Measurements from ENCODE around the gene CAMTA1.

Gene CAMTA1

GRCh38 chr1:7657287-7658016 lies 872.2 kb downstream of the CAMTA1 start:
- DNase-seq = no peak

- no peak for DNase-seq
Measured at GRCh38 chr1:7658099-7658498, 872.8 kb downstream of the CAMTA1 start.

GRCh38 chr1:7659514-7659913 lies 874.3 kb downstream of the CAMTA1 start:
- DNase-seq = no peak

GRCh38 chr1:7663451-7664146 lies 878.3 kb downstream of the CAMTA1 start:
- no peak for DNase-seq

GRCh38 chr1:7664147-7664892 lies 879.1 kb downstream of the CAMTA1 start:
- DNase-seq = no peak

GRCh38 chr1:7664893-7665250 lies 879.6 kb downstream of the CAMTA1 start:
- DNase-seq = no peak

- DNase-seq = no peak
Measured at GRCh38 chr1:7666249-7666648, 881.0 kb downstream of the CAMTA1 start.

GRCh38 chr1:7667159-7667558 lies 881.9 kb downstream of the CAMTA1 start:
- DNase-seq = no peak

- peak; percentile 27 for DNase-seq
Measured at GRCh38 chr1:7667625-7668218, 882.5 kb downstream of the CAMTA1 start.

- no peak for DNase-seq
Measured at GRCh38 chr1:7669559-7670311, 884.5 kb downstream of the CAMTA1 start.

- DNase-seq = no peak
Measured at GRCh38 chr1:7670334-7671145, 885.3 kb downstream of the CAMTA1 start.

- DNase-seq = no peak
Measured at GRCh38 chr1:7671146-7671465, 885.9 kb downstream of the CAMTA1 start.

- no peak for DNase-seq
Measured at GRCh38 chr1:7671676-7672075, 886.4 kb downstream of the CAMTA1 start.

- no peak for DNase-seq
Measured at GRCh38 chr1:7672864-7673263, 887.6 kb downstream of the CAMTA1 start.

GRCh38 chr1:7674972-7675371 lies 889.7 kb downstream of the CAMTA1 start:
- no peak for DNase-seq

GRCh38 chr1:7675431-7676273 lies 890.4 kb downstream of the CAMTA1 start:
- DNase-seq = no peak

- DNase-seq = no peak
Measured at GRCh38 chr1:7676274-7676945, 891.2 kb downstream of the CAMTA1 start.

- DNase-seq = no peak
Measured at GRCh38 chr1:7677111-7677510, 891.9 kb downstream of the CAMTA1 start.

GRCh38 chr1:7677815-7678214 lies 892.6 kb downstream of the CAMTA1 start:
- no peak for DNase-seq

- no peak for DNase-seq
Measured at GRCh38 chr1:7678491-7679158, 893.4 kb downstream of the CAMTA1 start.
